Activated T-cell treated with anti-CD3 and anti-CD28 coated beads for 48 hours (primary cell): ENCODE data around the gene ZNF491.
"Not testable (repeated sequence)": the region's sequence is repeated elsewhere in the genome, so short reads cannot be mapped to it uniquely, and the experiment has no call there.

ENCODE experiments used
- DNase-seq: peaks from one replicate; pipeline ENCODE4 v3.0.0-alpha.2; 2020; ENCODE audit warnings: low read depth

Gene ZNF491

DNA sequence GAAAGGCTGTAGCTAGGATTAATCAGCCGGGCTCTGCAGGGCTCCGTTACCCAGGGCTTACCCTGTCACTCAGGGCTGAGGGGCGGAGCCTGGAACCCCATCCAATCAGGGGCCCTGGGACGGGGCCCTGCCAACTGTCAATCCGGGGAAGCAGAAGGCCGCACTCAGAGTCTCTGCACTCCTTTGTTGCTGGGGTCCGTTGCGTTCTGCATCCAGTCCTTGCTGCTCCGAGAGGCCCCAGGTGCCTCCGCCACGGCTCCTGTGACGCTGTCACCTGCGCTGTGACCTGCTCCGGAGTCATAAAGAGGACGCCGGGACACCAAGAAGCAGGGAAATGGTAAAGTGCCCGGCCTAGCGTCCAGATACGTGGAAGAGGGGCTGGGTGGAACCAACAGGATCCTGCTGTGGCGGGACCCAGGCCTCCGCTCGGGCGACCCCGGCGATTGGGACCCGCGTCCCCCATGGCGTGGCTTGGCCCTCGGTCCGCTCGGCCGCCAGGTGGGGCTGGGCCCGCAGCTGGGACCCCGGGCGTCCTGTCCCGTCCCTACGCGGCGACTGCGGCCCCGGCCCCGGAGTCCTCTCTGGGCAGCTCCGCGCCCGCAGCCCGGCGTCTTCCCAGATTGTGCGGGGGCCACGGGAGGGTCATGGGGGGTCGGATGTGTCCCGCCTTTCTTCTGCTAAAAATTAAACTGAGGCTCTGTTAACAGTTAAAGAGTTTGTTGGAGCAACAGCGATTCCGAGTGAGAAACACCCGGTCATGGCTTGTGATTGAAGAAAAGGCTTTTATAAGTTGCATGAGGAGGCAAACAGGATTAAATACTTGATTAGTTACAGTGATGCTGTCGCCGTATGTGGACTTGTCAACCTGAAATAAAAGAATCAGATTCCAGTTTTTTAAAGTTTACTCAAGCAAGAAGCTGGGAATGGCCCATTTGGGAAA, at the start of gene ZNF491:
Gene ZNF491 (plus strand): TSS at position 133 of the 940 bp plus-strand sequence. CDS start 7,431 bp downstream, outside the sequence.
- peak; percentile 83 for DNase-seq

DNA sequence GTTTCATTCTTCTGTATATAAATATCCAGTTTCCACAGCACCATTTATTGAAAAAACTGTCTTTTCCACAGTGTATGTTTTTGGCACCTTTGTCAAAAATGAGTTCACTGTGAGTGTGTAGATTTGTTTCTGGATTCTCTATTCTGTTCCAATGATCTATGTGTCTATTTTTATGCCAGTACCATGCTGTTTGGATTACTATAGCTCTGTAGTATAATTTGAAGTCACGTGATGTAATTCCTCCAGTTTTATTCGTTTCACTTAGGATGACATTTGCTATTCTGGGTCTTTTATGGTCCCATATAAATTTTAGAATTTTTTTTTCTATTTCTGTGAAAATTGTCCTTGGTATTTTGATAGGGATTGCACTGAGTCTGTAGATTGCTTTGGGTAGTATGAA, 48.6 kb upstream of the ZNF491 start:
- DNase-seq, result no peak

DNA sequence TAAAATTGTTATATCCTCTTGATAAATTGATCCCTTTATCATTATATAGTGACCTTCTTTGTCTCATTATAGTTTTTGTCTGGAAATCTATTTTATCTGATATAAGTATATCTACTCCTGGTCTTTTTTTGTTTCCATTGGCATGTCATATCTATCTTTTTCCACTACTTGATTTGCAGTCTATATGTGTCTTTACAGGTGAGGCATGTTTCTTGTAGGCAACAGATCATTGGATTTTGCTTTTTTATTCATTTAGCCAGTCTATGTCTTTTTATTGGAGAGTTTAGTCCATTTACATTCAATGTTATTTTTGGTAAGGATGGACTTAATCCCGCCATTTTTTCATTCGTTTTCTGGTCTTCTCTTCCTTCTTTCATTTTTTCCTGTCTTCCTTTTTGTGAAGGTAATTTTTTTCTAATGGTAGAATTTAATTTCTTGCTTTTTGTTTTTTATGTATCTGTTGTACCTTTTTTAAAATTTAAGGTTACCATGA, 46.0 kb upstream of the ZNF491 start:
- no peak for DNase-seq

DNA sequence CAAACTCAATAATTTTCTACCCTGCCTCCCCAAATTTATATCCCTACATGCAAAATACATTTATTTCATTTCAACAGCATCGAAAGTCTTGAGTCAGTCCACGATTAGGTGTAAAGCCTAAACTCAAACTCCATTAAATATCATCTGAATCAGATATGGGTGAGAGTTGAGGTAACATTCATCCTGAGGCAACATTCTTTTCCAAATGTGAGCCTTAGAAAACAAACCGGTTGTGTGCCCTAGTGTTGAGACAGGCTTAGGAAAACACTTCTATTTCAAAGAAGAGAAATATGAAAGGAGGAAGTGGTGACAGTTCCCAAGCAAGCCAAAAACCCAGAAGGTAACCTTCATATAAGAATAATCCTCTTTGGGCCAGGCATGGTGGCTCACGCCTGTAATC, 43.7 kb upstream of the ZNF491 start:
- DNase-seq, result no peak

DNA sequence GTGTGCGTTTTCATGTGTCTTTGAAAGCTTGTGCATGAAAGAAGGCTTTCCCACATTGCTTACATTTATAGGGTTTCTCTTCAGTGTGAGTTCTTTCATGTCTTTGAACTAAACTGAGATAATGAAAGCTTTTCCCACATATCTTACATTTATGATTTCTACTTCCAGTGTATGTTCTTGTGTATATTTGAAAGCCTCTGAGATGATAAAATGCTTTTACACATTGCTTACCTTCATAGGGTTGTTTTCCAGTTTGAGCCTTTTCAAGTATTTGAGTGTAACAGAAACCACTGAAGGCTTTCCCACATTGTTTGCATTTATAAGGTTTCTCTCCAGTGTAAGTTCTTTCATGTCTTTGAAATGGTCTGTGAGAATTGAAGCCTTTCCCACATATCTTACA, 41.4 kb upstream of the ZNF491 start:
- DNase-seq, result no peak

DNA sequence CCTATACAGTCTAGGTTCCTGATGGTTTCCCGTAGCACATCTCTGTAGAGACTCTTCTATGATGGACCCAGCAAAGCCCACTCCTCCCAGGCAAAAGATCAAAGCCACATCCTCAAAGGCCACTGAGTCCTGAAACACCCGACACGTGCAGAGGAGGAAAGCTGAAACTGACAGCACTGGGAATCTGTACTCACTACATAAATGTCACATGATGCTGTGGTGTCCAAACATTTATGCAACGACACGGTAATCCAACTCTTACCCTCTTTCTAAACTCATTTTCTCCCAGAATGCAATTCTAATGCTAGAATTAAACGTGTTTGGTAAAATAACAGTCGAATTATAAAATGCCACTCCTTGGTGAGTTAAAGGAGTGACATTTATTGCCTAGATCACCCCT, 38.5 kb upstream of the ZNF491 start:
- DNase-seq, result no peak

DNA sequence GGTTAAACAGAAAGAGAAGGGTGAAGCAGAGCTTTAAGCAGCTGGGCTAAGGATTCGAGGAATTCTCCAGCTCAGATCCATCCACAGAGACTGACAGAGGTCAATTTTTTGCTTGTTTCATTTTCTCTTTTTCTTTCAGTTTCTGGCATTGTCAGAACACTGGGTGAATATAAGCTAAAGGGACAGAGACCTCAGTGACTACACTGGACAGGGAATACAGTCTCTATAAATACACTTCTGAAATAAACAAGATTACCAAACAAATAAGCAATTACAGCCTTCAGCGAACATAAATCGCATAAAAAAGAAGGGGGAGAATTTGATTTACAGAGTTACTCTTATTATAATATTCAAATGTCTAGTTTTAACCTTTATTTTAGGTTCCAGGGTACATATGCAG, 35.2 kb upstream of the ZNF491 start:
- no peak for DNase-seq

DNA sequence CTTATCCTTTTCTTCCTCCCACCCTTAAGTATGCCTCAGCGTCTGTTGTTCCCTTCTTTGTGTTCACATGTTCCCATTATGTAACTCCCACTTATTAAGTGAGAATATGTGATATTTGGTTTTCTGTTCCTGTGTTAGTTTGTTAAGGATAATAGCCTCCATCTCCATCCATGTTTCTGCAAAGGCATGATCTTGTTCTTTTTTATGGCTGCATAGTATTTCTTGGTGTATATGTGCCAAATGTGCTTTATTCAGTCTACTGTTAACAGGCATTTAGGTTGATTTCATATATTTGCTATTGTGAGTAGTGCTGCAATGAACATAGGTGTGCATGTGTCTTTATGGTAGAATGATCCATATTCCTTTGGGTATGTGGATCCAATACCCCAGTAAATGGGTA, 34.7 kb upstream of the ZNF491 start:
- DNase-seq, result no peak

DNA sequence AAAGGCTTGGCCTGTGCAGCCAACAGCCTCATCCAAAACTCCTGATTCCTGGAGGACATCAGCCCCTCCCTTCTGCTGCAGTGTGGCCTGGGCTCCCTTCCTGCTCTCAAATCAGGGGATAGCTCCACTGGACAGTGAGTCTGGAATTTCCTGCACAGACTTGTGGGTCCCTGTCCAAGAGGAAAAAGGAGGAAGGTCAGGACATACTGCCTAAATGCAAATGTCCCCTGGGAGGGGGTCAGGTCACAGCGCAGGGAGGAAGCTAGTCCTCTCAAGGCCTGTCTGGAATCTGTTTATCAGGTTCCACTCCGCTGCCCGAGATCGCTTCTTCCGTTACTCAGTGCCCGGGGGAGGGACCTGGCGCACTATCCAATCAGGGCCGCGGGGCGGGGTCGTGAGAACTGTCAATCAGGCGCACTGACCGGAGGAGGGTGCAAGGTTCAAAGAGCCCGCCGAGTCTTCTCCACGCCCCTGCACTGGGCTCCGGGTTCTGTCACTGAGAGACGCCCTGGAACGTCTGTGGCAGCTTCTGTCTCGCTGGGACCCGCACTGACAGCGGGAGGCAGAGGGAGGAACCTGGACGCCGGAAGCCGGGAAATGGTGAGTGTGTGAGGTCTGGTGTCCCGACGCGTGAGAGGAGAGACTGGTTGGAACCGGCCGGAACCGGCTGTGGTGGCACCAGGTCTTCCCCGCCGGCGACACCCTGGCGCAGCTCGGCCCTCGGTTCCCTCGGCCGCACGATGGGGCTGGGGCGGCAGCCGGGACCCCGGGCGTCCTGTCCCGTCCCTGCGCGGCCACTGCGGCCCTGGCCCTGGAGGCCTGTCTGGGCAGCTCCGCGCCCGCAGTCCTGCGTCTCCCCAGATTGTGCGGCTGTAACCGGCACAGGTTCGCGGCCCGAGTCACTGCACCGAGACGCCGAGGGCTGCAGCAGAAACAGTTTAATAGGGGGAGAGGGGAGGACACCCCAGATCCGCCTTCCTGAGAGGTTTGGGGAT, 31.4 kb upstream of the ZNF491 start, which contains the start of gene ZNF441:
Gene ZNF441 (plus strand): TSS at position 404 of the 995 bp plus-strand sequence. CDS start 194 bp downstream, at position 598.
- DNase-seq, result peak; percentile 93

DNA sequence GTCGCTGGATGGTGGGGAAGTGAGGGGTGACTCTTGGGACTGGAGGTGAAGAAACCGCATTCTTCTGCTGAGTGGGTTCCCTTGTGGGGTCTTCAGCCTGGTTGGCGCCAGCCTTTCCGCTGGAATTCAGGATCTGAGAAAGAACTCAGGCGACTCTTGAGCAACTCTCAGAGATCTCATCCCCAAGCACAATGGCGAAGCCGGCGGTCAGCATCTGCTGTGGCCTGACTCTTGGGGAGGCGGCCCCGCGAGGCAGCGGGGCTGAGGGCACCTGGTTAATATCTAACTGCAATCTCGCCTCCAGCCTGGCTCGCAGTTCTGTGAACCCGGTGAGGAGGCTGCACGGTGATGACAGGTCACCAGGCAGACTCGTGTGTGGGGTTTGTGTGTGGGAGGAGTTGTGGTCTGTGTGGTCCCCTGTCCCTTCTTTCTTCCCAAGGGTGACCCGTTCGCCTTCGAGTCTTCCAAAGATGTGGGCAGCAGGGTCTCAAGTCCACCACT, 30.6 kb upstream of the ZNF491 start:
- DNase-seq, result peak; percentile 13

DNA sequence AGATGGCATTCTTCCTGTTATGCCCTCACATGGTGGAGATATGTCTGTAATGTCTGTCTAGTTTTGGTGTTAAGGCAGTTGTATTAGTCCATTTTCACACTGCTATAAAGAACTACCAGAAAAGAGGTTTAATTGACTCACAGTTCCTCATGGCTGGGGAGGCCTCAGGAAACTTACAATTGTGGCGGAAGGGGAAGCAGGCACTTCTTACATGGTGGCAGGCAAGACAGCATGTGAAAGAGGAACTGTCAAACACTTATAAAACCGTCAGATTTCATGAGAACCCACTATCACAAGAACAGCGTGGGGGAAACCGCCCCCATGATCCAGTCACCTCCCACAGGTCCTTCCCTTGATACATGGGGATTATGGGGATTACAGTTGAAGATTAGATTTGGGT, 28.3 kb upstream of the ZNF491 start:
- DNase-seq, result no peak

DNA sequence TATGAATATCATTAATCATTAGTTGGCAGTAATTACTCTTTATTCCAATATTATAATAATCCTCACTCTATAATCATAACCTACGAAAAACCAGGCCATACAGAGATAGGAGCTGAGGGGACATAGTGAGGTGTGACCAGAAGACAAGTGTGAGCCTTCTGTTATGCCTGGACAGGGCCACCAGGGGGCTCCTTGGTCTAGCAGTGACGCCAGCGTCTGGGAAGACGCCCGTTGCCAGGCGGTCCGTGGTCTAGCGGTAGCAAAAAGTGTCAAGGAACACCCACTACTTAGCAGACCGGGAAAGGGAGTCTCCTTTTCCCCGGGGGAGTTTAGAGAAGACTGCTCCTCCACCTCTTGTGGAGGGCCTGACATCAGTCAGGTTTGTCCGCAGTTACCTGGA, 26.8 kb upstream of the ZNF491 start:
- DNase-seq, result not testable (repeated sequence)

DNA sequence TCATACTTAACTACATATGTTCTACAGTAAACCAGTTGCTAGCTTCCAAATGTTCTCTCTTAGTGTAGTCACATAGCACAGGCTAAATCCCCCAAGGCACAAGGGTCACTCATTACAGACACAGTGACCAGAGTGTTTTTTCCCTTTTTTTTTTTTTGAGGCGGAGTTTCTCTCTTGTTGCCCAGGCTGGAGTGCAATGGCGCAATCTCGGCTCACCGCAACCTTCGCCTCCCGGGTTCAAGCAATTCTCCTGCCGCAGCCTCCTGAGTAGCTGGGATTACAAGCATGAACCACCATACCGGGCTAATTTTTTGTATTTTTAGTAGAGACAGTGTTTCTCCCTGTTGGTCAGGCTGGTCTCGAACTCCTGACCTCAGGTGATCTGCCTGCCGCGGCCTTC, 21.7 kb upstream of the ZNF491 start:
- DNase-seq, result not testable (repeated sequence)

DNA sequence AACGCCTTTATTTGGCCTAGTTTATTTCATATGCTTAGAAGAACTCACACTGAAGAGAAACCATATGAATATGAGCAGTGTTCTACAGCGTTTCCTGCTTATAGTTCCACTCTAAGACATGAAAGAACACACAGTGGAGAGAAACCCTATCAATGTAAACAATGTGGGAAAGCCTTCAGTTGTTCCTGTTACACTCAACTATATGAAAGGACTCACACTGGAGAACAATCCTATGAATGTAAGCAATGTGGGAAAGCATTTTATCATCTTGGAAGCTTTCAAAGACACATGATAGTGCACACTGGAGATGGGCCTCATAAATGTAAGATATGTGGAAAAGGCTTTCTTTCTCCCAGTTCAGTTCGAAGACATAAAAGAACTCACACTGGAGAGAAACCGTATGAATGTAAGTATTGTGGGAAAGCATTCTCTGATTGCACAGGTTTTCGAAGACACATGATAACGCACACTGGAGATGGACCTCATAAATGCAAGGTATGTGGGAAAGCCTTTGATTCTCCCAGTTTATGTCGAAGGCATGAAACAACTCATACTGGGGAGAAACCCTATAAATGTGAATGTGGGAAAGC, 17.8 kb upstream of the ZNF491 start:
- DNase-seq, result no peak

DNA sequence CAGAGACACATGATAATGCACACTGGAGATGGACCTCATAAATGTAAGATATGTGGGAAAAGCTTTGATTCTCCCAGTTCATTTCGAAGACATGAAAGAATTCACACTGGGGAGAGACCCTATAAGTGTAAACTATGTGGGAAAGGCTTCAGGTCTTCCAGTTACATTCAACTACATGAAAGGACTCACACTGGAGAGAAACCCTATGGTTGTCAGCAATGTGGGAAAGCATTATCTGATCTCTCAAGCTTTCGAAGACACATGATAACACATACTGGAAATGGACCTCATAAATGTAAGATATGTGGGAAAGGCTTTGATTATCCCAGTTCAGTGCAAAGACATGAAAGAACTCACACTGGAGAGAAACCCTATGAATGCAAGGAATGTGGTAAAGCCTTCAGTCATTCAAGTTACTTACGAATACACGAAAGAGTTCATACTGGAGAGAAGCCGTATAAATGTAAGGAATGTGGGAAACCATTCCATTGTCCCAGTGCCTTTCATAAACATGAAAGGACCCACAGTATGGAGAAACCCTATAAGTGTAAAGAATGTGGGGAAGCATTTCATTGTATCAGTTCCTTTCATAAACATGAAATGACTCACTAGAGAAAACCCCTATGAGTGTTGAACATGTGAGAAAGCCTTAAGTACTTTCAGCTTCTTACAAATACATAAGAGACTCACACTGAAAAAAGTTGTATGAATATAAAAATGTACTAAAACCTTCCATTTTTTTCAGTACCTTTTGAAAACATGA, 16.8 kb upstream of the ZNF491 start:
- no peak for DNase-seq

DNA sequence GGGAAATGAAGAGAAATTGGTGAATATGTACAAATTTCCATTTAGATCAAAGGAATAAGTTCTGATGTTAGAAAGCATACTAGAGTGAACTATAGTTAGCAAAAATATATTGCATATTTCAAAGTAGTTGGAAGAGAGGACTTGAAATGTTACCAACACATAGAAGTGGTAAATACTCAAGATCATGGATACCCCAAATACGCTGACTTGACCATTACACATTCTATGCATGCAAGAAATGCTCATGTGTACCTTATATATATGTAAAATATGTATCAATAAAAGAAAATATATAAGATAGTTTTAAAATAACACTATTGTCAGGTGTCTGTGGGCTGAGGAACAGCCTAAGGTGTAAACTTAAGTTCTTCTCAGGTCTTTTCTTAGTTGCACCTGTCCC, 14.6 kb upstream of the ZNF491 start:
- DNase-seq, result no peak

DNA sequence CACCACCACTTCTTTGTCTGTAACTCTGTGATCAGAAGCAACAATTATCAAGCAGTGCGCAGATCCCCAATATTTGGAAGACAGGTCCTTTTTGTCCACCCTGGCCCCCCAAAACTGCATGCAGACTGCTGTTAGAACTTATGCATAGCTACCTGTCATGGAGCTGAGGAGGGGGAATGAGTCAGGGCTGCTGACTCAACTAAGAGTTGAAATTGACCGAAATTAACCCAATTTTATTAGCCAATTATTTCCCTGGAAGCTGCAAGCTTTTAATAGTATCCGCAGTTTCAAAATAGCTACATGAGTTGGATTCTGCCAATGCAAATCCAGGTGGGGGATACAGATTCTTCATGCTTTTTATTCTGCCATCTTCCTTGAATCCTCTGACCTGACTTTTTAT, 14.0 kb upstream of the ZNF491 start:
- DNase-seq, result no peak

DNA sequence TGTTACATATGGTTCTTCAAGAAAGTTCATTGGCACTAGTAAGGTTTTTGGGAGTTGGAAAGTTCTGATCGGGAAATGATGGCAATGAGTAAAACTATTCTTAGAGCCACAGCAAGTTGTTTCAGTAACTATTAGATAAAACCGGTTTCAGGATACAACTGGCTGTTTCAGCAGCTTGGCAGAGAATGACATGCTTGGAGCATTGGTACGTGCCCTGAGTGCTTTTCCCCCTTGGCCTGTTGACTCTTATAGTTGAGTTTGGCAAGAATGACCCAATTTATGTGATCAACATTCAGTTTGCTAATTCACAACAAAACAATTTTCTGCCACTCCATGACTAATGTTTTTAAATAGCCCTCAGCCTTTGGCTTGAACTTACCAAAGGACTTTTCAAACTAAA, 10.8 kb upstream of the ZNF491 start:
- no peak for DNase-seq

DNA sequence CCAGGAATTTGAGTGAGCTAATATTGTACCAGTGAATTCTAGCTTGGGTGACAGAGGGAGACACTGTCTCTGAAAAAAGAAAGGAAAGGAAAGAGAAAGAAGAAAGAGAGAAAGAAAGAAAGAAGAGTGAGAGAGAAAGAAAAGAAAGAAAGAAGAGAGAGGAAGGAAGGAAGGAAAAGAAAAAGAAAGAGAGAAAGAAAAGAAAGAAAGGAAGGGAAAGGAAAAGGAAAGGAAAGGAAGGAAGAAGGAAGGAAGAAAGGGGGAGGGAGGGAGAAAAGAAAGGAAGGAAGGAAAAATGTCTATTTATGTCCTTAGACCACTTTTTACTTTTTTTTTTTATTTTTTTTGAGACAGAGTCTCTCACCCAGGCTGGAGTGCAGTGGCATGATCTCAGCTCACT, 5.4 kb upstream of the ZNF491 start:
- DNase-seq, result no peak

DNA sequence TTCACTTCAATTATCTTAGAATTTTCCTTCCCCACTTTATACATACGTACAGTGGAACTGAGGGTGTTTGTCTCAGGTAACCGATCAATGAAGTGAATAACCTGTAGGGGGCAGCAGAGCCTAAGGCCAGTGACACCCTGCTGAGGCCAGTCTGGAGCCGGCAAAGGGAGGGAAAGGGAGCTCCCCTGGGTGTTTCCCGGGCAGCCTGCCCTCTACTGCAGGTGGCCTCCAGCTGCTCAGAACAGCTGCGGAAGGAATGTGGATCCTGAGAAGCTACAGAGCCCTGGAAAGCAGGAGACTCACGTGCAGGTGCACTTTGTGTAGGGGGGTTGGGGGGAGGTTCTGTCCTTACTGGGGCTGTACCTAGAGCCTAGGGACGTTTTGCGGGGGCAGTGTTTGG, 832 bp upstream of the ZNF491 start:
- DNase-seq, result peak; percentile 68
